ENCODE data around the gene FUT3.

GRCh38 chr19:5829567-5830310 is 21.5 kb downstream of the FUT3 start:
- TF ChIP-seq CTCF (IDR thresholded peaks at IDR 0.05; ENCODE audit: insufficient read depth, low read depth, low read length) (no peak), EZH2 (IDR thresholded peaks at IDR 0.05; ENCODE audit: insufficient read depth, low read length) (peak; percentile 40)
